Natural killer cell (primary cell): Measurements from ENCODE around the gene OR2V1. TPM values are rescaled to one million over a fixed set of nuclear protein-coding genes. Genes with fewer than 3 reads are reported as not detected.

Experiments
- ATAC-seq, 3 donors: fragments of 150-1000 bp in 2 of 3; fragments of 200-7000 bp in 1 of 3; cut with Tn5 transposase; 1 replicate in 1 of 3; 2 replicates in 2 of 3; pipeline ENCODE4 v1.10.0; 2021; ENCODE audit warnings: mild to moderate bottlenecking in 2 of 3, moderate library complexity in 2 of 3
- DNase-seq, 2 donors: peaks; one replicate each; pipeline versions ENCODE4 v3.0.0 to v3.0.0-alpha.2; 2013 to 2021; ENCODE audit warnings: mixed read lengths in 1 of 2
- H3K27ac ChIP-seq: one replicate; pipeline ENCODE4 v1.5.1; 2013; ENCODE audit warnings: mild to moderate bottlenecking, low read length
- H3K27me3 ChIP-seq: one replicate; pipeline ENCODE4 v1.6.1; 2013; ENCODE audit warnings: low read length; ENCODE audit not compliant: control insufficient read depth, insufficient read depth
- H3K36me3 ChIP-seq: one replicate; pipeline ENCODE4 v1.6.1; 2013; ENCODE audit warnings: low read length; ENCODE audit not compliant: control insufficient read depth, insufficient read depth
- H3K4me1 ChIP-seq: one replicate; pipeline ENCODE4 v1.6.1; 2013; ENCODE audit warnings: low read length; ENCODE audit not compliant: control insufficient read depth, insufficient read depth
- H3K4me3 ChIP-seq: one replicate; pipeline ENCODE4 v1.5.1; 2013; ENCODE audit warnings: low read length
- H3K9me3 ChIP-seq: one replicate; pipeline ENCODE4 v1.6.1; 2013; ENCODE audit warnings: low read length; ENCODE audit not compliant: control insufficient read depth, insufficient read depth
- H3K27ac Mint-ChIP-seq, 2 donors: one replicate each; pipeline ENCODE4 v1.8.0; 2022; ENCODE audit warnings: mild to moderate bottlenecking in 2 of 2, mixed read lengths in 2 of 2, moderate library complexity in 1 of 2
- H3K27me3 Mint-ChIP-seq, 2 donors: one replicate each; pipeline ENCODE4 v1.8.0; 2022; ENCODE audit warnings: low read depth in 2 of 2, mixed read lengths in 2 of 2
- H3K36me3 Mint-ChIP-seq: one replicate; pipeline ENCODE4 v1.8.0; 2022; ENCODE audit warnings: mixed read lengths
- H3K4me1 Mint-ChIP-seq, 2 donors: one replicate each; pipeline ENCODE4 v1.8.0; 2022; ENCODE audit warnings: mixed read lengths in 2 of 2
- H3K4me3 Mint-ChIP-seq: one replicate; pipeline ENCODE4 v1.8.0; 2022; ENCODE audit warnings: mild to moderate bottlenecking, moderate library complexity, mixed read lengths
- H3K9me3 Mint-ChIP-seq, 2 donors: one replicate each; pipeline ENCODE4 v1.8.0; 2022; ENCODE audit warnings: mixed read lengths in 2 of 2
- WGBS: methylation state at CpG from one replicate; pipeline ENCODE4 v1.1.7; 2013; ENCODE audit warnings: missing lambda C conversion rate; ENCODE audit not compliant: insufficient coverage; 5-methylcytosine and 5-hydroxymethylcytosine counted together
- intact Hi-C: fragments of 100-400 bp; cut with micrococcal nuclease; formaldehyde crosslinking; loops from one replicate; pipeline ENCODE4 v1.14.2; 2022
- total RNA-seq, 4 donors: library from RNA; stranded (reverse); fragments of 120-200 nt in 1 of 4; gene quantifications; one replicate each; pipeline versions ENCODE4 v1.2.3 to v1.2.4, GENCODE V29; 2013 to 2022
- TF ChIP-seq, protein P1 (sequence below): fragments of 200-600 bp; IDR thresholded peaks from one replicate; pipeline ENCODE4 v1.8.0; 2022; ENCODE audit warnings: antibody characterized with exemption

Gene OR2V1
- total RNA-seq, 3 donors from 2014 or later (not counting 1 experiment from before 2014, with no cell fraction given), result not detected

DNA sequence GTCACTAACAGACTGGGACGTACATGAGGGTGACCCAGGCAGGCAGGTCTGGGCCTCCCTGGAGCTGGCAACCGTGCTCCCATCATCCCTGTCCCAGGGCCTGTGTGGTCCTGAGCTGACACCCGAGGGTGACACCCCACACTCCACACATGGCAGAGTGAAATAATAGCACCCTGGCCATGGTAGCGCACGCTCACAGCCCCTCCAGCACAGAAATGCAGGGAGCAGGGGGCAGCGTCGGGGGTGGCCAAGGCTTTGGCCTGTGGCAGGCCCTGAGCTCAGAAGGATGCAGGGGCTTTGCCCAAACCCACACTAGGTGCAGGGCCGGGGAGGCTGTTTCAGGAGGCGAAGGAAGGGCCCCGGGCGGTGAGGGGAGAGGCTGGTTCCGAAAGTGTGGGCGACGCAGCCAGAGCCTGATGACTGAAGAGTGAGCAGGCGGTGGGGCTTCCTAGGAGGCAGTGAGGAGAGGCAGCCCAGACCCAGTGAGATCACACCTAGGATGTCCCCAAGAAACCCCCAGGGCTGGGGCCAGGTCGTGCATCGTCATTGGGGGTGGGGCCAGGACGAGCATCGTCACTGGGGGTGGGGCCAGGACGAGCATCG is 29.3 kb upstream of the OR2V1 start:
- Mint-ChIP-seq H3K9me3 (no peaks in the 10 kb centered on the region), H3K27me3 (peaks cover 1 to 16% of the 10 kb centered on the region in 2 donors), H3K36me3 (no peaks in the 10 kb centered on the region), H3K4me1 (peaks cover 20 to 21% of the 10 kb centered on the region in 2 donors), H3K27ac (peak overlapping the region; percentile 87 to 95), H3K4me3 (peak overlapping the region; percentile 65)
- intact Hi-C loops, result no loop called here
- Histone ChIP-seq H3K4me1 (peaks cover 33% of the 10 kb centered on the region), H3K9me3 (no peaks in the 10 kb centered on the region), H3K27ac (peak overlapping the region; percentile 79), H3K27me3 (peaks cover 7% of the 10 kb centered on the region), H3K4me3 (peak overlapping the region; percentile 11), H3K36me3 (no peaks in the 10 kb centered on the region)
- WGBS, result 73% methylated on average over 17 of the region's 21 CpGs
- TF ChIP-seq, protein P1, sequence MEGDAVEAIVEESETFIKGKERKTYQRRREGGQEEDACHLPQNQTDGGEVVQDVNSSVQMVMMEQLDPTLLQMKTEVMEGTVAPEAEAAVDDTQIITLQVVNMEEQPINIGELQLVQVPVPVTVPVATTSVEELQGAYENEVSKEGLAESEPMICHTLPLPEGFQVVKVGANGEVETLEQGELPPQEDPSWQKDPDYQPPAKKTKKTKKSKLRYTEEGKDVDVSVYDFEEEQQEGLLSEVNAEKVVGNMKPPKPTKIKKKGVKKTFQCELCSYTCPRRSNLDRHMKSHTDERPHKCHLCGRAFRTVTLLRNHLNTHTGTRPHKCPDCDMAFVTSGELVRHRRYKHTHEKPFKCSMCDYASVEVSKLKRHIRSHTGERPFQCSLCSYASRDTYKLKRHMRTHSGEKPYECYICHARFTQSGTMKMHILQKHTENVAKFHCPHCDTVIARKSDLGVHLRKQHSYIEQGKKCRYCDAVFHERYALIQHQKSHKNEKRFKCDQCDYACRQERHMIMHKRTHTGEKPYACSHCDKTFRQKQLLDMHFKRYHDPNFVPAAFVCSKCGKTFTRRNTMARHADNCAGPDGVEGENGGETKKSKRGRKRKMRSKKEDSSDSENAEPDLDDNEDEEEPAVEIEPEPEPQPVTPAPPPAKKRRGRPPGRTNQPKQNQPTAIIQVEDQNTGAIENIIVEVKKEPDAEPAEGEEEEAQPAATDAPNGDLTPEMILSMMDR, result no peak
- ATAC-seq, result peak; percentile 86 to 90 (median 89)
- DNase-seq, result peak; percentile 54 to 95

- peak overlapping the region; percentile 79 for H3K27ac ChIP-seq
- Mint-ChIP-seq H3K9me3 (no peaks in the 10 kb centered on the region), H3K4me1 (peaks cover 18 to 25% of the 10 kb centered on the region in 2 donors), H3K27ac (peak overlapping the region; percentile 87 to 95), H3K4me3 (peak overlapping the region; percentile 89), H3K36me3 (no peaks in the 10 kb centered on the region), H3K27me3 (peaks cover 0 to 17% of the 10 kb centered on the region in 2 donors)
- TF ChIP-seq, protein P1, result peak; percentile 91
- DNase-seq (peak; percentile 90 to 95), ATAC-seq (peak; percentile 75 to 82 (median 81))
- 65% methylated on average over 19 of the region's 20 CpGs for WGBS
- intact Hi-C loops, result no loop called here
- H3K4me1 ChIP-seq, result peaks cover 31% of the 10 kb centered on the region
- H3K9me3 ChIP-seq, result no peaks in the 10 kb centered on the region
- no peak overlapping the region for H3K4me3 ChIP-seq
- H3K27me3 ChIP-seq, result peaks cover 6% of the 10 kb centered on the region
- no peaks in the 10 kb centered on the region for H3K36me3 ChIP-seq
Measured at GRCh38 chr5:181159286-181160151, 28.6 kb upstream of the OR2V1 start.

- Histone ChIP-seq H3K27me3 (peaks cover 2% of the 10 kb centered on the region), H3K9me3 (no peaks in the 10 kb centered on the region), H3K27ac (no peak overlapping the region), H3K36me3 (no peaks in the 10 kb centered on the region), H3K4me1 (peaks cover 26% of the 10 kb centered on the region), H3K4me3 (no peak overlapping the region)
- Mint-ChIP-seq H3K9me3 (no peaks in the 10 kb centered on the region), H3K27ac (peak overlapping the region; percentile 85 to 95), H3K4me3 (no peak overlapping the region), H3K4me1 (peaks cover 11 to 23% of the 10 kb centered on the region in 2 donors), H3K36me3 (no peaks in the 10 kb centered on the region), H3K27me3 (peaks cover 0 to 15% of the 10 kb centered on the region in 2 donors)
- no peak for ATAC-seq
- WGBS, result 100% methylated on average over 2 of the region's 3 CpGs
- TF ChIP-seq, protein P1, result no peak
- DNase-seq, result no peak
- intact Hi-C loops, result no loop called here
Measured at GRCh38 chr5:181158869-181159268, 27.9 kb upstream of the OR2V1 start.
